ENCODE data around the gene PLEKHF1.
A peak's percentile ranks its signal among the peaks of the same experiment; 100 is the strongest.
"Not testable (repeated sequence)": the region's sequence is repeated elsewhere in the genome, so short reads cannot be mapped to it uniquely, and the experiment has no call there.

Gene PLEKHF1

GRCh38 chr19:29665215-29665825, at the start of gene PLEKHF1:
PLEKHF1 (plus strand) TSS chr19:29665461; CDS start chr19:29673840, 8,379 bp downstream.
- peak; percentile 70 for DNase-seq

- DNase-seq = no peak
Measured at GRCh38 chr19:29615891-29616425, 49.3 kb upstream of the PLEKHF1 start.

GRCh38 chr19:29616541-29616940, 48.7 kb upstream of the PLEKHF1 start:
- DNase-seq = no peak

- no peak for DNase-seq
Measured at GRCh38 chr19:29617366-29618266, 47.6 kb upstream of the PLEKHF1 start.

GRCh38 chr19:29618434-29618833, 46.8 kb upstream of the PLEKHF1 start:
- no peak for DNase-seq

- DNase-seq = no peak
Measured at GRCh38 chr19:29618871-29619270, 46.4 kb upstream of the PLEKHF1 start.

GRCh38 chr19:29620931-29621351, 44.3 kb upstream of the PLEKHF1 start:
- no peak for DNase-seq

- no peak for DNase-seq
Measured at GRCh38 chr19:29622166-29623070, 42.8 kb upstream of the PLEKHF1 start.

- no peak for DNase-seq
Measured at GRCh38 chr19:29623726-29624488, 41.4 kb upstream of the PLEKHF1 start.

GRCh38 chr19:29624489-29625185, 40.6 kb upstream of the PLEKHF1 start:
- no peak for DNase-seq

GRCh38 chr19:29625186-29625651, 40.0 kb upstream of the PLEKHF1 start:
- no peak for DNase-seq

GRCh38 chr19:29626386-29626785, 38.9 kb upstream of the PLEKHF1 start:
- no peak for DNase-seq

GRCh38 chr19:29626832-29627231, 38.4 kb upstream of the PLEKHF1 start:
- DNase-seq = not testable (repeated sequence)

- no peak for DNase-seq
Measured at GRCh38 chr19:29628661-29629385, 36.4 kb upstream of the PLEKHF1 start.

- DNase-seq = no peak
Measured at GRCh38 chr19:29629836-29630534, 35.3 kb upstream of the PLEKHF1 start.

GRCh38 chr19:29630655-29631054, 34.6 kb upstream of the PLEKHF1 start:
- DNase-seq = no peak

GRCh38 chr19:29631450-29631849, 33.8 kb upstream of the PLEKHF1 start:
- no peak for DNase-seq

GRCh38 chr19:29634002-29634401, 31.3 kb upstream of the PLEKHF1 start:
- no peak for DNase-seq

GRCh38 chr19:29634423-29635130, 30.7 kb upstream of the PLEKHF1 start:
- no peak for DNase-seq

Data from NCI-H1105 treated with DMSO at 0.1 percent for 48 hours (cell line).